Neural cell (in vitro differentiated cells): ENCODE data around the gene BCAS2.

Experiments used
- CTCF ChIP-seq: fragments of 450-650 bp; IDR thresholded peaks from 2 replicates; pipeline ENCODE4 v1.5.1; 2014; ENCODE audit warnings: antibody characterized with exemption, mild to moderate bottlenecking, moderate library complexity; ENCODE audit not compliant: poor library complexity, severe bottlenecking
- POLR2AphosphoS5 ChIP-seq: IDR thresholded peaks from 2 replicates; pipeline ENCODE4 v1.6.1; 2012

DNA sequence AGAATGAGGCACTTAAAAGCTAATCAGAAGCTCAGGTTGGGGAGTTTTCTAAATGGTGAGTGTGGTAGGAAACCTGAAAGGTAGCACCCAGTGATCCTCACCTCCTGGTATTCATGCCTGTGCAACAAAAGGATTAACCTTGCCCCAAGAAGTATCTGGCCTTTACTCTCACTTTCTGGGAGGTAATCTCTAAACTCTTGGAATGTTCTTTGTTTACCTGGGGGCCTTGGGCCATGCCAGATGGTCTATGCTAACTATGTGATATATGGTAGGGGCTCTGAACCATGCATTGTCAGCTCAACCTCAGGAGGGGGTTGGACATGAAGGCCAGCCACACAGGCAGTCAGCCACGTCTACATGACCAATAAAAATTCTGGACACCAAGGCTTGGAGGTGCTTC, 46.0 kb downstream of the BCAS2 start:
- TF ChIP-seq CTCF = no peak
- no peak for TF ChIP-seq POLR2AphosphoS5
